ENCODE measurements around the gene PSMG2. TPM values are rescaled to one million over a fixed set of nuclear protein-coding genes. Genes with fewer than 3 reads are reported as not detected.
A peak's percentile ranks its signal among the peaks of the same experiment; 100 is the strongest.
"Not testable (repeated sequence)": the region's sequence is repeated elsewhere in the genome, so short reads cannot be mapped to it uniquely, and the experiment has no call there.

PSMG2 gene
- total RNA-seq, 1 experiment from 2014 or later: 112 TPM

GRCh38 chr18:12758566-12758965 lies 55.7 kb downstream of the PSMG2 start:
- H3K4me1 ChIP-seq (replicated peaks); DNase-seq (ENCODE audit: low read depth in 1 of 2, low spot score in 2 of 2); H3K36me3 ChIP-seq; H3K4me3 ChIP-seq; H3K27ac ChIP-seq; H3K9me3 ChIP-seq (replicated peaks); H3K27me3 ChIP-seq (replicated peaks): not testable (repeated sequence)

- H3K9me3 ChIP-seq (replicated peaks): no peaks in the 10 kb centered on the region
- no peak for DNase-seq (ENCODE audit: low read depth in 1 of 2, low spot score in 2 of 2)
- no peak overlapping the region for H3K4me3 ChIP-seq
- no peaks in the 10 kb centered on the region for H3K36me3 ChIP-seq
- no peaks in the 10 kb centered on the region for H3K27me3 ChIP-seq (replicated peaks)
- no peak overlapping the region for H3K27ac ChIP-seq
- peaks cover 15% of the 10 kb centered on the region for H3K4me1 ChIP-seq (replicated peaks)
Observed at GRCh38 chr18:12765126-12765525, 62.3 kb downstream of the PSMG2 start.

- Histone ChIP-seq H3K27ac (no peak overlapping the region), H3K9me3 (replicated peaks) (no peaks in the 10 kb centered on the region), H3K4me1 (replicated peaks) (peaks cover 15% of the 10 kb centered on the region), H3K36me3 (no peaks in the 10 kb centered on the region), H3K27me3 (replicated peaks) (no peaks in the 10 kb centered on the region), H3K4me3 (no peak overlapping the region)
- no peak for DNase-seq (ENCODE audit: low read depth in 1 of 2, low spot score in 2 of 2)
Observed at GRCh38 chr18:12765586-12765985, 62.7 kb downstream of the PSMG2 start.

GRCh38 chr18:12766986-12767433 lies 64.2 kb downstream of the PSMG2 start:
- Histone ChIP-seq H3K36me3 (no peaks in the 10 kb centered on the region; the same call in 1 of the 2 replicates), H3K27me3 (replicated peaks) (no peaks in the 10 kb centered on the region), H3K9me3 (replicated peaks) (no peaks in the 10 kb centered on the region), H3K4me1 (replicated peaks) (peaks cover 15% of the 10 kb centered on the region), H3K4me3 (no peak overlapping the region), H3K27ac (no peak overlapping the region)
- DNase-seq (ENCODE audit: low read depth in 1 of 2, low spot score in 2 of 2): no peak

GRCh38 chr18:12767580-12768155 lies 64.8 kb downstream of the PSMG2 start:
- peaks cover 15% of the 10 kb centered on the region for H3K4me1 ChIP-seq (replicated peaks)
- H3K27me3 ChIP-seq (replicated peaks): no peaks in the 10 kb centered on the region
- H3K4me3 ChIP-seq: no peak overlapping the region
- DNase-seq (ENCODE audit: low read depth in 1 of 2, low spot score in 2 of 2): no peak
- no peak overlapping the region for H3K27ac ChIP-seq
- no peaks in the 10 kb centered on the region; the same call in 1 of the 2 replicates for H3K36me3 ChIP-seq
- no peaks in the 10 kb centered on the region for H3K9me3 ChIP-seq (replicated peaks)

GRCh38 chr18:12768625-12769024 lies 65.8 kb downstream of the PSMG2 start:
- Histone ChIP-seq H3K36me3 (no peaks in the 10 kb centered on the region; the same call in 1 of the 2 replicates), H3K9me3 (replicated peaks) (no peaks in the 10 kb centered on the region), H3K4me1 (replicated peaks) (peaks cover 15% of the 10 kb centered on the region), H3K4me3 (no peak overlapping the region), H3K27me3 (replicated peaks) (no peaks in the 10 kb centered on the region), H3K27ac (no peak overlapping the region)
- peak in 1 of 2 experiments; percentile 15 for DNase-seq (ENCODE audit: low read depth in 1 of 2, low spot score in 2 of 2)

GRCh38 chr18:12769136-12769535 lies 66.3 kb downstream of the PSMG2 start:
- Histone ChIP-seq H3K36me3 (no peaks in the 10 kb centered on the region; the same call in 1 of the 2 replicates), H3K27me3 (replicated peaks) (no peaks in the 10 kb centered on the region), H3K4me3 (no peak overlapping the region), H3K27ac (no peak overlapping the region), H3K9me3 (replicated peaks) (no peaks in the 10 kb centered on the region), H3K4me1 (replicated peaks) (peaks cover 15% of the 10 kb centered on the region)
- DNase-seq (ENCODE audit: low read depth in 1 of 2, low spot score in 2 of 2): no peak

GRCh38 chr18:12769644-12770440 lies 67.0 kb downstream of the PSMG2 start:
- H3K27me3 ChIP-seq (replicated peaks): no peaks in the 10 kb centered on the region
- H3K36me3 ChIP-seq: no peaks in the 10 kb centered on the region; the same call in 1 of the 2 replicates
- H3K27ac ChIP-seq: no peak overlapping the region
- no peaks in the 10 kb centered on the region for H3K9me3 ChIP-seq (replicated peaks)
- no peak overlapping the region for H3K4me3 ChIP-seq
- H3K4me1 ChIP-seq (replicated peaks): peaks cover 15% of the 10 kb centered on the region
- DNase-seq (ENCODE audit: low read depth in 1 of 2, low spot score in 2 of 2): no peak

- Histone ChIP-seq H3K4me3 (no peak overlapping the region), H3K27me3 (replicated peaks) (no peaks in the 10 kb centered on the region), H3K36me3 (no peaks in the 10 kb centered on the region; the same call in 1 of the 2 replicates), H3K9me3 (replicated peaks) (no peaks in the 10 kb centered on the region), H3K27ac (no peak overlapping the region), H3K4me1 (replicated peaks) (peaks cover 15% of the 10 kb centered on the region)
- DNase-seq (ENCODE audit: low read depth in 1 of 2, low spot score in 2 of 2): no peak
Observed at GRCh38 chr18:12770469-12771219, 67.8 kb downstream of the PSMG2 start.

GRCh38 chr18:12772111-12772510 lies 69.3 kb downstream of the PSMG2 start:
- H3K36me3 ChIP-seq: no peaks in the 10 kb centered on the region; the same call in 1 of the 2 replicates
- H3K4me3 ChIP-seq: no peak overlapping the region
- no peak overlapping the region for H3K27ac ChIP-seq
- no peak for DNase-seq (ENCODE audit: low read depth in 1 of 2, low spot score in 2 of 2)
- H3K9me3 ChIP-seq (replicated peaks): peaks cover 6% of the 10 kb centered on the region; the same call in 1 of the 2 replicates
- no peaks in the 10 kb centered on the region for H3K27me3 ChIP-seq (replicated peaks)
- H3K4me1 ChIP-seq (replicated peaks): peaks cover 10% of the 10 kb centered on the region

- no peaks in the 10 kb centered on the region for H3K27me3 ChIP-seq (replicated peaks)
- no peak for DNase-seq (ENCODE audit: low read depth in 1 of 2, low spot score in 2 of 2)
- H3K4me1 ChIP-seq (replicated peaks): peaks cover 8% of the 10 kb centered on the region
Observed at GRCh38 chr18:12773369-12773768, 70.5 kb downstream of the PSMG2 start.

GRCh38 chr18:12774982-12775381 lies 72.1 kb downstream of the PSMG2 start:
- no peak overlapping the region for H3K27ac ChIP-seq
- peak in 1 of 2 experiments; percentile 16 for DNase-seq (ENCODE audit: low read depth in 1 of 2, low spot score in 2 of 2)
- peak overlapping the region; percentile 50 for H3K4me3 ChIP-seq
- no peaks in the 10 kb centered on the region; the same call in 1 of the 2 replicates for H3K36me3 ChIP-seq
- peaks cover 6% of the 10 kb centered on the region; the same call in 1 of the 2 replicates for H3K9me3 ChIP-seq (replicated peaks)
- no peaks in the 10 kb centered on the region for H3K27me3 ChIP-seq (replicated peaks)
- no peaks in the 10 kb centered on the region for H3K4me1 ChIP-seq (replicated peaks)

More at GRCh38 chr18:12773369-12773768, 70.5 kb downstream of the PSMG2 start:
- Histone ChIP-seq H3K4me3 (no peak overlapping the region), H3K27ac (no peak overlapping the region), H3K9me3 (replicated peaks) (peaks cover 6% of the 10 kb centered on the region; the same call in 1 of the 2 replicates), H3K36me3 (no peaks in the 10 kb centered on the region; the same call in 1 of the 2 replicates)
